HG03103 (cell line): ENCODE results near the gene TNNT3.

Experiments used
- ATAC-seq: cut with Tn5 transposase; IDR thresholded peaks from one replicate; pipeline ENCODE4 v1.9.1; 2021; ENCODE audit warnings: low read depth; ENCODE audit not compliant: unreplicated experiment

The TNNT3 gene

DNA sequence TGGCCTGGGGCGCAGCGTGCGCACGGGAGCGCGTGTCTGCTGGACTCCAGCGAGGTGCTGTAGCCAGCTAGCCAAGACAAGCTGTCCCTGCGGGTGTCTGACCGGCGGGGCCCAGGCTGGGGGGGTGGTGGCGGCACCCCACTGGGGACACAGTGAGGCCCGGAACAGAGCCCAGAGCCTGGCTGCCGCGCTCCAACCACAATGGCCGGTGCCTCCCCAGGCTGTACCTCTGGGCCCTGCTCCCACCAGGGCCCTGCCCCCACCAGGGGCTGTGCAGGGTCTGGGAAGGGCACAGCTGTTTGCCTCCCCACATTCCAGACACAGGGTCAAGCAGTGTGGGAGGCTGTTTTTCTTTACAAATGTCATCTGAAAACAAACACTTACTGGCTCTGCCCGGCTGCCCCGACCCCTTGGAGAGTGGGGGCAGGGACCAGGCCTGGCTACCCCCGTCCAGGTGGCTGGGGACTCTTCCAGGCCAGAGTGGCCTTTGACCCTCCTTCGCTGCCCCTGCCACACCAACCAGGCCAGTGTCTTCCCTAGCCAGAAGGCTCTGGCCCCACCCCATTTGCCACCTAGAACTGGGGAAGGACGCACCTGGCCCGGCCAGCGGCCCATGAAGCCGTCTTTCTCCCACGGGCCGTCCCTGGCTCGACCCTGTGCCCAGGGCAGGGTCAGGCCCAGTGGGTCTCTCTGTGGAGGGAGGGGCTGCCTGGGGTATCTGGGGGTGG lies 63.5 kb downstream of the TNNT3 start:
- no peak for ATAC-seq

DNA sequence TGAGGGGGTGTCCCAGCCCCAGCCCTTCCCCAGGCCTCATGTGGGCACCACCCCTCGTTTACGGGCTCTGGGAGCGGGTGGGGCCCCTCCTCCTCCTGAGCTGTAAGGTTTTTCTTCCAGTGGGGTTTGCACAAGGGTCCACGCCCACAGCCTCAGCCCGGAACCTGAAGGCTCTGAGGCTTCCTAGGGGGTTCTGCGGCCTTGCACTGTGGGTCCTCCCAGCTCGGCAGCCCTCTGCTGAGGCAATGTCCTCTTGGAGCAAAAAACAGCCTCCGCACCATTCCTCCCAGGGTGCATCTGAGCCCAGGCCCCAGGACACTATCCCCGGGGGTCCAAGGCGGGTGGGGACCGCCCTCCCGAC lies 64.1 kb downstream of the TNNT3 start:
- ATAC-seq: no peak

DNA sequence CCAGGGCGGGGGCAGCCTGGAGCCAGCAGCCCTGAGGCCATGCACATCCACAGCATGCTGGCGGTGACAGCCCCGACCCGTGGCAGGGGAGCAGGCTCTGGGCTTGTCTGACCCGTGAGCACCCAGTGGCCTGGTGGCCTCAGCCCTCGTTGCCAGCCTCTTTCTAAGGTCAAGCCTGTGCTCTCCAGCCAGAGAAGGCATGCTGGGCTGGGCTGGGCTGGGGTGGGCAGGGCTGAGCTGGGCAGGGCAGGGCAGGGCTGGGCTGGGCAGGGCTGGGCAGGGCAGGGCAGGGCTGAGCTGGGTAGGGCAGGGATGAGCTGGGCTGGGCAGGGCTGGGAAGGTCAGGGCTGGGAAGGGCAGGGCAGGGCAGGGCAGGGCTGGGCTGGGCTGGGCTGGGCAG lies 67.5 kb downstream of the TNNT3 start:
- no peak for ATAC-seq

DNA sequence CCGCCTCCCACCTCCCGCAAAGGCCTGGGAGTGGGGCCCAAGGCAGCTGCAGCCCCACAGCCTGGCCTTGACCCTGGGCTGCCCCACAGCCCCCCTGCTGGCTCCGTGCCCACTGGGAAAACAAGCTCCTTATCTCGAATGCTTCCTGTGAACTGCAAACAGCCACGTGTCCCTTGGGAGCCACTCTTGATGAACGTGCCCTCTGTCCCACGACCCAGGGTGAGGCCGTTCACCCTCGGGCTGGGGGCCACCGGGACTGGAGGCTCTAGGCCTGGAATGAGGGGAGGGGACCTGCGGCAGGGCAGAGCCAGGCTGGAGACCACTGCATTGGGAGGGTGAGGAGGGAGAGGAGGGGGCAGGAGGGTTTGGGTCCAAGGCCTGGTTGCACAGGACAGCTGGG lies 68.7 kb downstream of the TNNT3 start:
- no peak for ATAC-seq
